PC-9 (cell line): Measurements from ENCODE around the gene ANXA2.

Source experiments
- EZH2 ChIP-seq: fragments of 200-600 bp; sonication (generic); IDR thresholded peaks from 2 replicates; pipeline ENCODE4 v1.8.0; 2017; ENCODE audit warnings: antibody characterized with exemption, low read depth
- TF ChIP-seq, protein P1 (sequence below): fragments of 200-600 bp; sonication (generic); conservative IDR thresholded peaks from 2 replicates; pipeline ENCODE4 v1.6.1; 2017; ENCODE audit warnings: mixed run types, antibody characterized with exemption, mild to moderate bottlenecking, moderate library complexity

- TF ChIP-seq, protein P1, sequence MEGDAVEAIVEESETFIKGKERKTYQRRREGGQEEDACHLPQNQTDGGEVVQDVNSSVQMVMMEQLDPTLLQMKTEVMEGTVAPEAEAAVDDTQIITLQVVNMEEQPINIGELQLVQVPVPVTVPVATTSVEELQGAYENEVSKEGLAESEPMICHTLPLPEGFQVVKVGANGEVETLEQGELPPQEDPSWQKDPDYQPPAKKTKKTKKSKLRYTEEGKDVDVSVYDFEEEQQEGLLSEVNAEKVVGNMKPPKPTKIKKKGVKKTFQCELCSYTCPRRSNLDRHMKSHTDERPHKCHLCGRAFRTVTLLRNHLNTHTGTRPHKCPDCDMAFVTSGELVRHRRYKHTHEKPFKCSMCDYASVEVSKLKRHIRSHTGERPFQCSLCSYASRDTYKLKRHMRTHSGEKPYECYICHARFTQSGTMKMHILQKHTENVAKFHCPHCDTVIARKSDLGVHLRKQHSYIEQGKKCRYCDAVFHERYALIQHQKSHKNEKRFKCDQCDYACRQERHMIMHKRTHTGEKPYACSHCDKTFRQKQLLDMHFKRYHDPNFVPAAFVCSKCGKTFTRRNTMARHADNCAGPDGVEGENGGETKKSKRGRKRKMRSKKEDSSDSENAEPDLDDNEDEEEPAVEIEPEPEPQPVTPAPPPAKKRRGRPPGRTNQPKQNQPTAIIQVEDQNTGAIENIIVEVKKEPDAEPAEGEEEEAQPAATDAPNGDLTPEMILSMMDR, result no peak
- TF ChIP-seq EZH2, result no peak
Measured at GRCh38 chr15:60320365-60320764, 77.4 kb downstream of the ANXA2 start.
